GM20000 (cell line): ENCODE data around the gene TRAF2.

Experiments
- DNase-seq: peaks from one replicate; pipeline ENCODE4 v3.0.0; 2012; ENCODE audit warnings: low spot score
- CTCF ChIP-seq: IDR thresholded peaks from 2 replicates; pipeline ENCODE4 v1.5.1; 2012; ENCODE audit warnings: mild to moderate bottlenecking, control low read depth; ENCODE audit errors: extremely low read depth, missing control alignments

TRAF2 gene

GRCh38 chr9:136889858-136890257 lies 3.5 kb downstream of the TRAF2 start:
- DNase-seq: no peak
- TF ChIP-seq CTCF: no peak

- no peak for TF ChIP-seq CTCF
- DNase-seq: no peak
Measured at GRCh38 chr9:136890661-136891060, 4.3 kb downstream of the TRAF2 start.

GRCh38 chr9:136896027-136896426 lies 9.7 kb downstream of the TRAF2 start:
- TF ChIP-seq CTCF: no peak
- no peak for DNase-seq

- TF ChIP-seq CTCF: no peak
Measured at GRCh38 chr9:136898483-136899100, 12.3 kb downstream of the TRAF2 start.

GRCh38 chr9:136899196-136899595 lies 12.9 kb downstream of the TRAF2 start:
- peak; percentile 64 for DNase-seq
- no peak for TF ChIP-seq CTCF

More at GRCh38 chr9:136898483-136899100, 12.3 kb downstream of the TRAF2 start:
- DNase-seq: no peak

- no peak for DNase-seq
- no peak for TF ChIP-seq CTCF
Measured at GRCh38 chr9:136900556-136900955, 14.2 kb downstream of the TRAF2 start.

- no peak for DNase-seq
- no peak for TF ChIP-seq CTCF
Measured at GRCh38 chr9:136900988-136901515, 14.7 kb downstream of the TRAF2 start.
